Inferior parietal cortex (tissue), 1 donor: ENCODE data around the gene N4BP3.

ENCODE experiments used
- DNase-seq: peaks from one replicate; pipeline ENCODE4 v3.0.0-alpha.2; 2016; ENCODE audit errors: extremely low spot score

The N4BP3 gene

DNA sequence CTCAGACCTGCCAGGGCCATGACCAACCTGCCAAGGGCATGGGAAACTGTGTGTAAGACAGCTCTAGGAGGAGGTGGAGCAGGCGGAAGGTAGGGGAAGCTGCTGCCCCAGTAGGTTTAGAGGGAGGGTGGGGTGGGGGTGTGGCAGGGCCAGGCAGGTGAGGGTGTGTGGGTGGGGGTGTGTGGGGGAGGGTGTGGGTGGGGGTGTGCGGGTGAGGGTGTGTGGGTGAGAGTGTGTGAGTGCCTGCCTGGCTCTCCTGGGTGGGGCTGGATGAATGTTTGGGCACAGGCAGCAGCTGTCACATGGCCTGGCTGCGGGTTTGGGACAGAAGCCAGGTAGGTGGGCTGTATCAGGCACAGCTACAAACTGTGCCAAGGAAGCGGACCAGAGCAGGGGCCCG lies 8.8 kb upstream of the N4BP3 start:
- no peak for DNase-seq

- no peak for DNase-seq
Observed at GRCh38 chr5:178106086-178106485, 7.2 kb upstream of the N4BP3 start.

- no peak for DNase-seq
Observed at GRCh38 chr5:178106556-178107239, 6.6 kb upstream of the N4BP3 start.

- DNase-seq, result no peak
Observed at GRCh38 chr5:178107756-178108310, 5.5 kb upstream of the N4BP3 start.

DNA sequence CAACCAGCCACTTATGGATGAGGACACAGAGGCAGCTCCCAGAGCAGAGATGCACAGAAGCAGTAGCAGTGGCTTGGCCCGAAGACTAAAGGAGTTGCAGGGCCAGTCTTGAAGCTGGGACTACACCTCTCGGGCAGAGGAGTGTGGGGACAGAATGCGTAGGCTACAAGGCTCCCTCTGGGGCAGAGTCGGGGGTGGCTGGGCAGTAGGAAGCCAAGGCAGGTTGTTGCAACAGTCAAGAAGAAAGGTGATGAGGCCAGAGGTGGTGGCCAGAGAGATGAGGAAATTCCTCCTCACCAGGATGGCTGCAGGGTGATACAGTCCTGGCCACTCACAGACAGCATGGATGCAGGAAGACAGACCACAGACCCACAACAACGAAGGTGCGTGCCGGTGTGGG lies 4.9 kb upstream of the N4BP3 start:
- no peak for DNase-seq

DNA sequence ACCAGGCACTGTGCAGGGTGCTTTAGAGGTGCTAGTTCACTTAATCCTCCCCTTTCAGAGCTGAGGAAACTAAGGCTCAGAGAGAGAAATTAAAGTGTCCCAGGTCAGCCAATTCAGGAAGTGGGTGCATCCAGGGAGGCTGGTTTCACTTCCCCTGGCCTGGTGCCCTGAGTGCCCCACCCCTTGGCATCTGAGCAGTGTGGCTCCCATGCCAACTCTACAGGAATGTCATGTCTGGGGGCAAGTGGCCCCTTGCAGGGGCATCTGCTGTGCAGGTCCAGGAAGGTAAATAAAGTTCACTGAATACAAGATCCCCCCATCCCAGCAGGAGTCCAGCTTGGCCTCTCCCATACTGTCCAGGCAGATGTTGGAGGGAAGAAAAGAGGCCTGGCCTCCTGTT lies 4.4 kb upstream of the N4BP3 start:
- no peak for DNase-seq

DNA sequence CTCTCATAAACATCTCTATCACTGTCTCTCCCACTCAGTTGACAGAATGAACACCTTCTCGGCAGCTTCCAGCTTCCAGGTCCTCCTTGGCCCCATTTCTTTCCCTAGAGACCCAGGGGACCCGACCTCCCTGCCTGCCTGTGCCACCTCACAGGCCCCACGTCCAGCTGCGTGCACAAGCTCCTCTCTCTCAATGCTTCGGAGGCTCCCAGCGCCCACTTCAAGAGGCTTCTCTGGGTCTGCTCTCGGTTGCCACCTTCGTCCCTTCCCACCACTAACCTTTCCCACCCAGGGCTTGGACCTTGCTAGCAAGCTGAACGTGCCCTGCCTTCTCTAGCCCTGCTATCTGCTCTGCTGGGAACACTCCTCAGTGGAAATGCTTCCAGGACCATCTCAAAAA lies 2.8 kb upstream of the N4BP3 start:
- no peak for DNase-seq

DNA sequence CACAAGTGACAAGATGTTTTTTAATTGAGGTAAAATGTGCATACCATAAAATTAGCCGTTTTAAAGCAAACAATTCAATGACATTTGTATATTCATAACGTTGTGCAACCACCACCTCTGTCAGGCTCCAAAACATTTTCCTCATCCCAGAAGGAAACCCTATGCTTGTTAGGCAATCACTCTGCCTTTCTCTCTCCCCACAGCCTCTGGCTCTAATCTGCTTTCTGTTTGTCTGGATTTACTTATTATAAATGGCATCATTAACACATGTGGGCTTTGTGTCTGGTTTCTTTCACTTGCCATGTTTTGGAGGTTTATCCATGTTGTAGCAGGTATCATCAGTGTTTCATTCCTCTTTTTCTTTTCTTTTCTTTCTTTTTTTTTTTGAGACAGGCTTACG lies 1.4 kb upstream of the N4BP3 start:
- DNase-seq, result no peak

GRCh38 chr5:178112545-178112944 lies 787 bp upstream of the N4BP3 start:
- no peak for DNase-seq

DNA sequence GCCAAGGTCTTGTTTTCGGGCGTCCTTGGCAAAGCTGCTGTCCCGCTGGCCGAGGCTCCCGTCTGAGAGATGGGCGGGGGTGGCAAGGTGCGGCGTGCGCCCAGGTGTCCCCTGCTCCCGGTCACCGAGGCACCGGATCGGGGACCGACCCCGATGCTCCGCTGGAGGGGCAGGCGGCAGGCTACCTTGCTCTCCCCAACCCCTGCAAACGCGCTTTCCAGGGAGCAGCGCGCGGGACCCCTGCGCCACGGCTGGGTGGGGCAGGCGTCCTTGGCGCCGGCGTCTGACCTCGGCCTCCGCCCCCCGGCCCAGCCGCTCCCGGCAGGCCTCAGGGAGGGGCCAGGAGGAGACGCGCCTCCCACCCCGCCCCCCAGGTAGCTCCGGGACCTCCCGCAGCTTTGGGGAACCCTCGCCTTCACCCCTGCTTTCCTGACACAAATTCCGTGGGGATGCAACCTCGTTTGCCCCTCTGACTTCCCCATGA lies 551 bp downstream of the N4BP3 start:
- DNase-seq, result no peak

GRCh38 chr5:178114325-178115135 lies 1.2 kb downstream of the N4BP3 start:
- DNase-seq, result no peak

GRCh38 chr5:178115136-178115813 lies 1.9 kb downstream of the N4BP3 start:
- no peak for DNase-seq

GRCh38 chr5:178115814-178116142 lies 2.4 kb downstream of the N4BP3 start:
- no peak for DNase-seq

DNA sequence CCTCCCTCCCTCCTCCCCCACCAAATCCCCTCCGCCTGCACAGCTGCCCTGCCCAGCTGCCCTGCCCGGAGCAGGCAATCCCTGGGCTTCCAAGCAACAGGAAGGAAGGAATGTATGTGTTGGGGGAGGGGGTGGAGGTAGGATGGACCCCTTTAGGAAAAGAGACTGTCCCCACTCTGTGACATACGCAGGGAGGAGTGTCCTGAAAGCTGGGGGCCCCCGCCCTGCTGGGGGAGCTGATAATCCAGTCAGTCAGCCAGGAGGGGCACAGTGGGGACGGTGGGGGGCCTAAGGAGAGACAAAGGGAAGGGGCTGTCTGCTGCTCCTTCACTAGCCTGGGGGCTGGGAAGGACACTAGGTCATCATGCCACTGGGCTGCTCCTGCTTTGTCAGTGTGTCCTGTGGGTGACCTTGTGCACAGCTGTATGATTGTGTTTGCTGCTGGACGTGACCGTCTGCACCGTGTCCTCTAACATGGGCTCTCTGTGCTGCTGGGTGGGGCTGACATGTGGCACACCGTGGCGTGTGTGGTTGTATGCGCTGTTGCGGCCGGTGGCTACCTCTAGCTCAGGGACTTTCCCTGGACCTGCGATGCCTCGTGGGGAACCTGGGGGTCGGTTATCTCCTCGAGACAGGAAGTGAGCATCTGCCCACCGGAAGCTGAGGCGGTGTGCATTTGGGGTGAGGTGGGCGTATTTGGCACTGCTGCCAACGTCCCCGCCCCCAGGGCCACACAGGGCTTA lies 3.0 kb downstream of the N4BP3 start:
- no peak for DNase-seq

DNA sequence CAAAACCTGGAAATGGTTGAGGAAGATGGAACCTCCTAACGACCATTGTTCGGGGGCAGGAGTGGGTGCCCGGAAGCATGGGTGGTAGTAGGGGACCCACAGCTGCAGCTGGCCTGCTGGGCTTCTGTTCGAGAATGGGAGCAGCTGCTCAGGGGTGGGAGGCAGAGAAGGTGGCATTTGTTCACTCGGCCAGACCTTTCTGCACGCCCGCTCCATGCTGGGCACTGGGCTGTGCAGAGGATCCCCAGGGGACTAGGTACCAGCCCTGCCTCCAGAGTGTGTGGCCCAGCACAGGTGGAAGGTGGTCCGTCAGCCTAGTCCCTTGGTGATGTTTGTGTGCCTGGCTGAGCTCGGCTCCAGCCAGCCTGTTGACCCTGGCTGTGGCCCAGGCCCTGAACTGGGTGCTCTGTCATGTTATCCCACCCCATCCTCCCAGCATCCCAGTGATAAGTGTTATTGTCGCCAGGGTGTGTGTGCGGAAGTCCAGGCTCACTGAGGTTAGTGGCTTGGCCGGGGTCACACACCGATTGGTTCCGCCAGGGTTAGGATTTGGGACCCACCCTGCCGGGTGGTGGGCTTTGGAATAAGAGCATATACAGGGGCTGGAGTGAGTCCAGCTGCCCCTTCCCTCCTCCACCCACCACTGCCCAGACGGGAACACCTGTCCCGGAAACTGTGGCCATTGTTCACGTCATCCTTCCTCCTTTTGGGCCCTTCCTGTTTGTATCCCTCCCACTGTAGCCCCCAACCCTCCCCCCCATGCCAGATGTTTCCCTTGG lies 4.8 kb downstream of the N4BP3 start:
- no peak for DNase-seq

DNA sequence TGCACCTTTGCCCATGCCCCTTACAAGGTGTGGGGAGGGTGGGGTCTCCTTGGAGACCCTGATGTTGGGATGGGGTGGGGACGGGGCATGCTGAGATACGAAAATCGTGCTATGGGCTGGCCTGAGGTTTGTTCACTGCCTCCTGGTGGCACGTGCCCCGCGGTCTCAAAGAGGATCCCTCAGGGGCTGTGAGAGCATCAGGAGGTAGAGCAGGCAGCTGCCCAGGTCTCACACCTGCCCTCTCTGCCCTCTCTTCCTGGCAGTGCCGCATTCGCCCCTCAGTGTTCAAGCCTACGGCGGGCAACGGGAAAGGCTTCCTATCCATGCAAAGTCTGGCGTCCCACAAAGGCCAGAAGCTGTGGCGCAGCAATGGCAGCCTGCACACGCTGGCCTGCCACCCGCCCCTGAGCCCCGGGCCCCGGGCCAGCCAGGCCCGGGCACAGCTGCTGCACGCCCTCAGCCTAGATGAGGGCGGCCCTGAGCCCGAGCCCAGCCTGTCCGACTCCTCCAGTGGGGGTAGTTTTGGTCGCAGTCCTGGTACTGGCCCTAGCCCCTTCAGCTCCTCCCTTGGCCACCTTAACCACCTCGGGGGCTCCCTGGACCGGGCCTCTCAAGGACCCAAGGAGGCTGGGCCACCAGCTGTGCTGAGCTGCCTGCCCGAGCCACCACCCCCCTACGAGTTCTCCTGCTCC lies 6.7 kb downstream of the N4BP3 start:
- no peak for DNase-seq

- peak; percentile 51 for DNase-seq
Observed at GRCh38 chr5:178120607-178121357, 7.5 kb downstream of the N4BP3 start.

- no peak for DNase-seq
Observed at GRCh38 chr5:178121391-178122276, 8.3 kb downstream of the N4BP3 start.

DNA sequence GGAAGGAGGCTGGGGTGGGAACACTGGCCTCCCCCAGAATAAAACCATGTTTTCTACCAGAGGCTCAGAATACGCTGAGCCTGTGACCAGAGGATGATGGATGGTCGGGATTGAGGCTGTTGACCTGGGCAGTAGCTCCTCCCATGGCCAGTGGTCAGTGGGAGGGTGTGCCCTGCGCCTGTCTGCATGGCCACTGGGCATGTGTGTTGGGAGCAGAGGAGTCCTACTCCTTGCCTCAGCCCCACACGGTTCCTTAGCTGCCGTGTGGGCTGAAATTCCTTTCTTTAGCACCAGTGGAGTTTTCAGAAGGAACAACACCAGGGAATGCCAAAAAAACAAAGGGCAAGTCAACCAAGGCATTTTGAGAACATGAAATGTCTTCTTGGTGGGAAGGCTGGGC lies 9.0 kb downstream of the N4BP3 start:
- DNase-seq, result no peak
